OCI-M2 (cell line): ENCODE results near the gene SLC4A1AP.

ENCODE experiments used
- DNase-seq: peaks from one replicate; lab custom pipeline; 2025; ENCODE audit not compliant: unreplicated experiment; lab: John Stamatoyannopoulos, UW

The SLC4A1AP gene

DNA sequence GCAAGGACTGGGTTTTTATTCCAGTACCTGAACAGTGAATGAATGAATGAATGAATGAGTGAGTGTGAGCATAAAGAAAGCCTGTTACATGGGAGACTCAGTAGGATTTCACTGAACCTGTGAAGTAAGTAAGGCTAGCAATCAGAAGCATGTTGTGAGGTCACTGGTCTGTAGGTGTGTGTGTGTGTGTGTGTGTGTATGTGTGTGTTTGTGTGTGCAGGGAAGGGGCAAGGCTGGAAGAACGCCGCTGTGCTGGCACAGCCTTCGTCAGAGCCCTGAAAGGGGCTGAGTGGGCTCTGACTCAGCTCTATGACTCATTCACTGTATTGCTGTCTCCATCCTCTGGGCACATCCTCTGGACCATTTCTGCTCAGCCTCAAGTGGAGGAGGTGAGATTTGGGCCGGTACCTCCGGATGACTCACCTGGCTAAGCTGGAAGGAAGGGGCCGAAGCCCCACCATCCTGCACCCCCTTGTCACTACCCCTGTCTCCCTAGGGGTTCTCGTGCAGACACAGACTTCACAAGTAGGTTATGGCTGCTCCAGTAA, 56.4 kb downstream of the SLC4A1AP start:
- DNase-seq: no peak

DNA sequence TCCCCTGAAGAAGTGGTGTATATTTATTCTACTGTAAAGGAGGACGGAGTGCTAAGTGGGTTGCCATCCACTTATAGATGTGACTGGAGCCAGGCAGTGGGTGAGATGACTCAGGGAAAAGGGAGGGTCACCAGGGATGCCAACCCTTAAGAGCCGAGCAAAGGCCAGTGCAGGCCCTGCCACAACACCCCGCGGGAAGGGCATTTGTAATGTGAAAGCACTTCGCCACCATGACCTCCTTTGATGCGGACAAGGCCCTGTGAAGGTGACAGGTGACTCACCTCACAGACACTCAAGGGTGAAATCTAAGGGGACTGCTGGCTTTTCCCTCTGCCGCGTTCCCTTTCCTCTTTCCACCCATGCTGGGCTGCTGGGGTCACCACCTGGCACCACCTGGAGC, 57.6 kb downstream of the SLC4A1AP start:
- DNase-seq: no peak

DNA sequence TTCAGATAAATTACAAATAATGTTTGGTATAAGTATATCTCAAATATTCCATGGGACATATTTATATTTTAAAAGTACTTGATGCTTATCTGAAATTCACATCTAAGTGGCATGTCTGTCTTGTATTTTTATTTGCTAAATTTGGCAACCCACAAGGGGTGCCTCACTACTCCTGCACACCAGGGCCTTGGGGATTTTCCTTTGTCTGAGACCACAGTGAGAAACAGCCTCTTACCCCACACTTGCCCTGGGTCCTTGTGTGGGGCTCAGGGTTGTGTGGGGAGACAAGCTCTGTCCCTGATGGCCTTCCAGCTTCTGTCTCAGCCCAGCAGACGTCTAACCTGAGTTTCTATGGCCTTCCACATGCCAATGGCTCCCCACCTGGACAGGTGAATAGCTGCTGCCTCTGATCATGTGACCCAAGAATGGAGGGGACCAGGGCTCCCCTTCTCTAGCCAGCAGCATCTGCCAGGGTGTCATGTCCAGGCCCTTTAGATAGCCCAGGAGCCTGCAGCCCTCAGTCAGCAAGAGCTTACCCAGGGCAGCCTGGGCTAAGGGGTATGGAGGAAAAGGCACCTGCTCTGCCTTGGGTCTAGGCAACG, 58.3 kb downstream of the SLC4A1AP start:
- no peak for DNase-seq

DNA sequence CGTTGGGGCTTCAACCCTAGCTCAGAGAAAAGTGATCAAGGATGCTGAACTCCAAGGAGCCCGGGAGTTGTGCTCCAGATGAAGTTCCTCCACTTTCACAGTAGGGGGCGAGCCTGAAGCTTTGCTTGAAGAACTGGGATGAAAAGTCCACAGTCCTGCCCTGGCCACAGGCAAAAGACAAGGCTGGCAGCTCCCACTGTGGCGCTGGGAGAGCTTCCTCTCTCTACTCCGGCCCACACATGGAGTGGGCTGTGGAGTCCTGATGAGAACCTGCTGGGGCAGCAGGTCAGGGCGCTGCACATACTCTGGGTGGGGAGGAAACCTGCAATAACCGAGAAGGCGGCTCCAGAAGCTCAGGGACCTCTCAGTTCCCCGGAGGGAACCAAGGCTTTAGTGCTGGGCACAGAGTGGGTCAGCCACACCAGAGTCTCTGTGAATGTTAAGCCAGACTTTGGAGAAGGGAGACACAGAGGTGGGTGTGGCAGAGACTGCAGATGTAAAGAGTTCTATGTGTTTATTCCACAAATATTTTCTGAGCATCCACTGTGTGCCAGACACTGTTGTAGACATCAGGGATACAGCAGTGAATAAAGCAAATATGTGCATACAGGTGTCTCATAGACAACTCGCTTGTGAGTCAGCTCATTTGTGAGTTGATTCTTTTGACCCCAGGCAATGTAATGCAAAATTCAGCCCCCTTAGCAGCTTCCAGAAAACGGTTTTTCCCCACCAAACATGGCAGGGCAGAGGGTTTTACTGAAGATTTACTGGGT, 59.9 kb downstream of the SLC4A1AP start:
- no peak for DNase-seq

DNA sequence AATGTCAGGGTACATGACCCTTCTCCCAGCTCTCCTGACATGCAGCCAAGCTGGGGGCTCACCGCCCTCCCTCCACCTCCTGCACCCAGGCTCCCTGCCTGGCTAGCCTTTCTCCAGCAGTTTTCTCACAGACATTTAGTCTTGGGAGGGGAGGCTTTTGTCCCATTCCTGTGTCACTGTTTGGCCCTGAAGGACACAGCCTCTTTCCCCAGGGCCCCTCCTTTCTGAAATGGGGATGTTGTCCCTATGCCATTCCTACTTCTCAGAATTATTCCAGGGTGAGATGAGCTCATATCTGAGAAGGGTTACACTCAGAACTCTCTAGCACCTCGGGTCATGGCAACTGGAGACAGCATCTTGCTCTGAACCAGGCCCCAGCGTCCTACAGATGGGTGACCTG, 60.5 kb downstream of the SLC4A1AP start:
- DNase-seq: no peak

DNA sequence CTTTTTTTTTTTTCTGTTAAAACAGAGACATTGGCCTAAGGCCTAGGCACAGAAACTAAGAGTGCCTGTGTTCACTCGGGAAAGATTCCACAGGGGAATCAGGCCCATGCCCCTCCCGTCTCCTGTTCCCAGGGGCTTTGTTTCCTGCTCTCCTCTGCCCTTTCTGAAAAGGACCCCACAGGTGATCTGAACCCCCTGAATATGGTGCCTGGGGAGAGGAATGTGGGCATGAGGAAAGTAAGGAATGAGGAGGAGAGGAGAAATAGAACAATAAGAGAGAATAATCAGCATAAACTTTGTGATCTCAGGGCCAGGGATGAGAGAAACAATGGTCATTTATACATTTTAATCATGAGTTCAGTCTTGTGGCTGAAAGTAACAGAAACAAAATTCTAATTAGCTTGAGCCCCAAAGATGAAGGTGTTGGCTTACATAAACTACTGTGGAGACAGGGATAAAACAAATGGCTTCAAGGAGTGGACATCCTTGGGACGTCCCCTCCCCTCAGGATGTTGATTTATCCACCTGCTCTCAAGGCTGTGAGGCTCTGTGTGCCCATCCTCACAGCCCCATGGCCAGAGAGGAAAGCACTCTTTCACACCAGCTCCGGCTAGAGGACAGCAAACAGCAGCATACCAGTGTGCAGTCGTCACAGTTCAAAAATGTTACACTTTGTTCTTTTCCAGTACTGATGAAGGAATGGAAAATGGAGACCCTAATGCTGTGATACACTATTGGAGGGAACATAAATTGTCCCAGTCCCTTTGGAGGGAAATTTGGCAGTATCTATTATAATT, 61.4 kb downstream of the SLC4A1AP start:
- no peak for DNase-seq

DNA sequence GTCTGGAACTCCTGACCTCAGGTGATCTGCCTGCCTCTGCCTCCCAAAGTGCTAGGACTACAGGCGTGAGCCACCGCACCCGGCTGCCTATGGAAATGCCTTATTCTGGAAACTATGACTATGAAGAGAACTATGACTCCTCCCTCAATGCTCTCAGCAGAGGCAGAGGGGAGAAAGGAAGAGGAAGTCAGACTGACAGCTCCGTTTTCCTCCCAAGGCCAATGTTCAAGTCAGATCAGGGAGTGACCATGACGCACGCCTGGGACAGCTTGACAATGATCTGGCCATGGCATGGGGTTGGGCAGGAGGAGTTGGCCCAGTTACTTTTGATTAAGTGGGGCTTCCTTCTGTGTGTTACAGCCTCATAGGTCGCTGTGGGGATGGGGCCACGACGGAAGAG, 63.6 kb downstream of the SLC4A1AP start:
- no peak for DNase-seq

DNA sequence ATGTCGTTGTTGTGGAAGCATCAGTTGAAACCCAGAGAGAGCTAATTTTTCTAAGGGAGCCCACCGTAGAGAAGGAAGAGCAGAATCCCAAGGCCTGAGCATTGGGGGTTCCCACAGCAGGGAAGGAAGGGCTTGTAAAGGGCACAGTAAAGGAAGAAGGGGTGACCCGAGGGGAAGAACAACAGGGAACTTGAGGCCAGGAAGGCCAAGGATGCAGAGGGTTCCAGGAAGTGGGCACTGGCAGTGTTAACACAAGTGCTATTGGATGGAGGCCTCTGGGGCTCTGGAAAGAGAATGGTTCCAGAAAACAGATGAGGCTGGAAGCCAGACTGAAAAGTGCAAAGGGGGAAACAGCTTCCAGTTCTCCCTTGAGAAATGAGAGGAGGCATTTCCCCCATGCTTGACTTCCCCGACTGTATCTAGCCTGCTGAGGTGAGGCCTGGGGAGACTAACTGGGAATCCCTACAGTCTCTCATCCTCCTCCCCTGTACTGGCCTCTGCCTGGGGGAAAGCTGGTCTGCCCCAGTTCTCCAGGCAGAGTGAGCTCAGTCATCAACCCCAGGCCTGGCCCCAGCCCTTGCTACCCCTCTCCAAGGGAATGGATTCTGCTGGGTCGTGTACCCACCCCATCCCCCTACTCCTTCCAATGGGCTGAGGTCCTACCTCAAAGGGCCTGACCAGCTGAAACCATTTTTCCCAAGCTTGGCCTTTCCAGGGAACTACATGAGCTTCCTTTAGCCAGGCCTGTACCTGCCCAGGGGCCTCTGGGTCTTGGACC, 64.6 kb downstream of the SLC4A1AP start:
- DNase-seq: no peak

DNA sequence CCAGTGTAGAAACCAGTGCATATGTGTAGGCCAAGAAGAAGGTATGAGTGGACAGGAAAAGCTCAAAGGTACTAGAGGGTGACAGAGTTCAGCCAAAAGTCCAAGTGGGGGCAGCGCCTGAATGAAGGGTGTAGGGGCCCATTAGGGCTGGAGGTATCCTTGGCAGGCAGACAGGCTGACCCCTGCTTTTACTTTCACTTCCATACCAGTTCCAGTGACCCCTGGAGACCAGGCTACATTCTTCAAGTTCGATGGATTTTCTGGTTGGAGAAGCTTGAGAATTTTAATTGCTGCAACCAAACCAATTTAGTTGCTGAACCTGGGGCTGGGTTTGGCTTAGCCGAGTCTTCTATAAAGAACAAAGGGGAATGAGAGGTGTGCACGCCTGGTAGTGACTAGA, 65.5 kb downstream of the SLC4A1AP start:
- DNase-seq: no peak

DNA sequence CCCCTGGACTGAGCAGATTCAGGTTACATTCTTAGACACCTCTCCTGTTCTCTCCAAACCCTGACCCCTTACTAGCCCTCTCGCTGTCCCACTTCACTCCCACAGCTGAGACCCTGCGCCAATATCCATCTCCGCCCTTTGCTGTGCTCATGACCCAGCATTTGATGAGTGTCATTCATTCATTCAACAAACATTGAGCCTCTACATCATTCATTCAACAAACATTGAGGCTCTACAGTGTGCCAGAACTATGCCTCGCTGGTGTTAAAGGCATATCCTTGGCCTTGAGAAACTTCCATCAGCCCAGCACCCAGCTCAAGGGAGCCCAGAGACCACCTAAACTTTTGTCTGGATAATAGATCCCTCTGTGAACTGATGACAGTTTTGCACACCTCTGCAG, 65.9 kb downstream of the SLC4A1AP start:
- DNase-seq: no peak

DNA sequence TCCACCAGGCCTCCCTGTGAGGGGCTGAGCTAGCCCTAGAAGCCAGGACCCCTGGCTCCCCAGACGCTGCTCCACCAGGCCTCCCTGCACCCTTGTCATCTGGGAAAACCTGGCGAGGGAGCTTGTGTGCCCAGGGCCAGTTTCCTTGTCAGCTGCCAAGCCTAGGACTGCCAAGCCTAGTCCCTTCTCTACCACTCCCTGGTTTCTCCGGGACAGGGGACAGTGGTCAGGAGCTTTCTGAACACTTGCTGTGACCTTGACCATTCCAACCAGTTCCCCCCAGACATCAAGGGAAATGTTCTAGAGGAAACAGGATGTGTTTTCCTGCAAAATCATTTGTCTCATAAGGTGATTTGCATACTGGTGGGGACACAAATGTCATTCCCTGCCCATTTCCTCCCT, 66.6 kb downstream of the SLC4A1AP start:
- DNase-seq: no peak

DNA sequence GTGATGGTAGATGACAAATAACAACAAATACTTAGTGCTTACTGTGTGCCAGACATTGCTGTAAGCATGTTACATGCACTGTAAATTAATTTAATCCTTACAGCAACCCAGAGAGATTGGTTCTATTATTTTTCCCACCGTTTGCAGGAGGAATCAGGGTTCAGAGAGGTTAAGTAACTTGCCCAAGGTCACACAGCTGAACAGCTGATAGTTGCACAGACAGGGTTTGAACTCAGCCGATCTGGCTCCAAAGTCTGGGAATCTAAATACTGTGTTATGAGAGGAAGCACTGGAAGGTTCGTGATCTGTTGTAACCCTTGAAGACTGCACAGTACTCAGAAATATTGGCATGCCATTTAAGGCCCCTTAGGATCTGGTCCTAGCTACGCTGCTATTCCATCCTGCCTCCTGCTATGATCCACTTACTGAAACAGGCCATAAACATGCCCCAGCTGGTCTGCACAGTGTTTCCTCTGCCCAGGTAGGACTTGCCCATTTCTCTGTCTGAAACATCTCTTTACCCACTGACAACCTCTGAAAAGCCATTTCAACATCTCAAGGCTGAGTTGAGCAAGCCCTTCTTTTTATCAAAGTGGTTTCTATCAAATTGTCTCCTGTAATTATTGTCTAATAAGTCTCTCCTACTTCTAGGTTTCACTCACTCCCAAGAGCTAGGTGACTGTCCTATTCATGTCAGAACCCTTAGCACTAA, 67.4 kb downstream of the SLC4A1AP start:
- DNase-seq: no peak

DNA sequence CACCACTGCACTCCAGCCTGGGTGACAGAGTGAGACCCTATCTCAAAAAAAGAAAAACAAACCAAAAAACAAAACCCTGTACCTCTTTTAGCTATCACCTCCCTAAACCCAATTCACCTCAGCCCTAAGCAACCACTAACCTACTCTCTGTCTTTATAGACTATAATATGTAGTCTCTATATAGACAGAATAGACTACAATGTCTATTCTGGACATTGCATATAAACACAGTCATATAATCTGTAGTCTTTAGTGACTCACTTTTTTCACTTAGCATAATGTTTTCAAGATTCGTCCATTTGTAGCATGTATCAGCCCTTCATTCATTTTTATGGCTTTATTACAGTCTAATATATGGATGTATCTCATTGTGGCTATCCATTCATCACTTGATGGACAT, 70.6 kb downstream of the SLC4A1AP start:
- DNase-seq: no peak

DNA sequence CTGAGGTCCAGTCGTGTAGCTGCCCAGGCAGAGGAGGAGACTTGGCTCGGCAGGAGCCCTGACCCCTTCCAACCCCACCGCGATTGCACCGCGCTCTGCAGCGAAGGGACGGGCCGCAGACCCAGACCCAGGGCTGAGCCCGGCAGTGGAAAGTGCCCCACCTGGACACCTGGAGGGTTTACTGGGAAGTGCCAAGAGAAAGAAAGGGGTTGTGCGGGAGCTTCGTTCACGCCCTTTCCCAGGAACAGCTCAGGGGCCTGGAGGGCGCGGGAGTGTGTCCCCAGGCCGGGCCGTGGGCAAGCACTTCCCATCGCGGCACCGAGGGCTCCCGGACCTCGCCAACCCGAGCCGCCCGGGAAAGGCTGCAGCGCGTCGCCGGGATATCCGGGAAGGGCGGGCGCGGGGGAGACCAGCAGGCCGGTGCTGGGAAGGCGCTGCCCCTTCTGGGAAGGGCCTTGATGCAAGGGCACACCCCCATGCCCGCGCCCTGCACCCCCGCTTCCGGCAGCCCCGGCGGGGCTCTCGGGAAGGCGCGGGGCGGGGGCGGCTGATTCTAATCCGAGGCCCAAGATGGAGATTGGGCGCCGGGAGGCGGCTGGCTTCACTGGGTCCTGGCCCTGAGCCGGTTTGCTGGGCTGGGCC, 71.7 kb downstream of the SLC4A1AP start:
- DNase-seq: no peak

DNA sequence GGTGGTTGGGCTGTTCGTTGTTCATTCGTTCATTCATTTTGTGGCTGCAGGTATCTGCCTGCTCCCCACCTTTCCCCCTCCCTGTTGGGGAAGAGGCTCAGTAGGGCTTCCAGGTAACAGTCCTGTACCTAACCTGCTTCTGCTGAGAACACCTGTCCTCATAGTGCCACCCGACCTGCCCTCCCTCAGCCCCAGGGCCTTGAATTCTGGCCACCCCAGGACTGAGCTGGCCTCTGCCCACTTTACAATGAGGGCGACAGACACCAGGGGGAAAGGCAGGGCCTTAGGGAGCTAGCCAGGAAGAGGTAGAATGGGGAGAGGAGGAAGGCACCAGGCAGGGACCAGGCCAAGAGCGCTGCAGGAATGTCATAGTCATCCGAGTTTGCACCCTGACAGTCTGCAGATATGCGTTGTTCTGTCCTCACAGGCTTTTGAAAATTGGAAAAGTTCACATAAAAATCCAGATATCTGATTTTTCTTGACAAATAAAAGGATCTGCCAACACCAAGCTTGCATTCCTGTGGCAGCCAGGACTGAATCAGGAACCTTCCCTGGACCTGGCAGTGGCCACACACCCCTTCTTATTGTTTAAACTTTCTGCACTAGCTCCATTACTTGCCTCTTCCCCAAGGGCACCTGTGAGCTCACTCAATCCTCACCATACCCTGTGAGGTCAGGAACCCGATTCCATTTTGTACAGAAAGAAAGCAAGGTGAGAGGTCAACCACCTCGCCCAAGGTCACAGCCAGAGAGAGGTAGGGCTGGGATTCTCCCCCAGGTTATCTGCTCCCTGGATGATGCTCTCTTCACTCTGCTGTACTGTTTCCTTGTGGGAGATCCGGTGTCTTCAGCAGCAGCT, 72.6 kb downstream of the SLC4A1AP start:
- no peak for DNase-seq

DNA sequence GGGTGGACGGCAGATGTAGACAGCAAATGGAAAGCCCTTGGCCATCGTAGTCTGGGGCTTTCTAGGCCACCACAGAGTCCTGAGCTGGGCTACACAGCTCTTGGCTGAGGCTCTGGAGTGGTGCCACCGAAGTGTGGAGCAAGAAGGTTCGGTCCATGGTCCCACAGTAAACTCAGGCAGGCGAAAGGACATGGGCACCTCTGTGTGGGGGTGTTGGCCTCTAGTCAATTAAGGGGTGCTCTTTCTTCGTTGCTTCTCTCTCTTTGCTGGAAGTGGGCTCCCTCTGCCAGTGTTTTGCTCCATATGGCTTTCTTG, 73.2 kb downstream of the SLC4A1AP start:
- no peak for DNase-seq

DNA sequence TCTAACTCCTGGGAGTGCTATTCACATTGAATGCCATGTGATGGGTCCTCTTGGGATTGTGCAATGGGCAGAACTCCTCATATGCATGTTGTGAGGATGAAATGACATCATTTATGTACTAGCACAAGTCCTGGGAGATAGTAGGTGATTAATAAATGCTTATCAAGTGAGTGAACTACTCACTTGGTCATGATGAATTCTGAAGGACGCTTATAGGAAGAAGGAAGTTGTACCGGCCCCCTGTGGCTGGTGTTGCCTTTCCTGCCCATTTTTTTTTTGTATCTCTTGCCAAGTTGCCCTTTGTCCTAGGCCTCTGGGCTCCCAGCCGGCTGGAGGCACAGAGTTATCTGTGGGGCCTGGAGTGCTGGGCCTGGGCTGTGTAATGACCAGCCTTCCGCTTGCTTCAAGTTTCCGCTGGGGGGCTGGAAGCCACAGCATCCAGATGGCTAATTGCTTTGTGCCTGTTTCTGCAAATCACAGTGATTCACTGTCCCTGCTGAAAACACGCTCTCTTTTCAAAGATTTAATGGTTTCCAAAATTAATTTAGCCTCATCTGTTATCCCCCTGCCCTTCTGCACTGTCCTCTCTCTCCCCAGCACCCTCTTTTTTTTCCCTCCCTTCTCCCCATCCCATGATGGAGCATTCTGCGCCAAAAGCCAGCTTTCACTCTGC, 74.1 kb downstream of the SLC4A1AP start:
- DNase-seq: no peak

DNA sequence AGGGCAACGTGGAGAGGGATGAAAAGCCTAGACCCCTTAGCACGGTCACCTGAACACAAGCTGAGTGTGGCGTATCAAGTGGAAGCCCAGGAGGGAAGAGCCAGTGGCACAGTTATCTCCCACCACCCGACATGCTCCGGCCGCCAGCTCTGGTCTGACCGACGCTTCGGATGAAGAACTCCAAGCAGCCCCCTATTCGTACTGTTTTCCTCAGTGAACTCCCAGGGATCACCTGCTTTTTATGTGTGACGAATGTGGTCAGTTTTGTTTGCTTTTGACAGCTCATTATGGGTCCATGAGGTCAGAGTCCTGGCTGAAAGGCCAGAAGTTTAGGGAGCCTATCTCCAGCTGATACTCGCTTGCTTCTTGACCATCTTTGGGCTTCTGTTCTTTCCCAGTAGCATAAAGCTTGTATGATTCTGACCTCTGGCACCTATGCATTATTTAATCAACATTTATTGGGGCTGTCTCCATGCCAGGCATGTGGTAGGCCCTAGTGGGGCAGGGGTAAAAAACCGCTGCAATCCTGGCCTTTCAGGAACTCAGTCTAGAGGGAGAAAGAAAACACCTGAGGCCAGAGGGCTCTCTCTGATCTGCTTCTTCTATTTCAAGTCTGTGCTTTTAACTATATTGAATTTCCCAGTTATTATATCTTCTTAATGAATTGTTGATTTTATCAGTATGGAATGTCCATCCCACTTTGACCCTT, 74.8 kb downstream of the SLC4A1AP start:
- DNase-seq: no peak
